CD4-positive, alpha-beta T cell treated with Interleukin-12 subunit alpha and Interleukin-12 subunit beta, for 1 hour (primary cell): ENCODE measurements around the gene UBE2D1.

Experiments
- DNase-seq: peaks from one replicate; pipeline ENCODE4 v3.0.0-alpha.2; 2020

UBE2D1 gene

DNA sequence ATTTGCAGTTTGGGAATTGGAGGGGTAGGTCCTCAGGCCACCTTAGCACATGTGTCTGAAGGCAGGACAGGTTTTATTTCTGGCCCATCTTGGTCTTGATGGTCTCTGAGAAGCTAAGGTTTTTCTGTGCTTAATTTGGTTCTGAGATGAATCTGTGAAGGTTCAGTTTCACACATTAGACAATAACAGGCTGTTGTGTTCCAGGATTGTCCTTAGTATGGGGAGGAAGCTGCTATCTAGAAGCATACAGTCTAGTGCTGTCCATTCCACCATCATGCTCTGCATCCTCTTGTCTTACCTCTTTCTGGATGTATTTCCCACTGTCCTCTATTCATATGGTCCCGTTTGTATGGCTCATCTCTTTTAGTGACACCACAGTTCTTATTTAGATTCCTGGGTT lies 7.1 kb downstream of the UBE2D1 start:
- DNase-seq = no peak

DNA sequence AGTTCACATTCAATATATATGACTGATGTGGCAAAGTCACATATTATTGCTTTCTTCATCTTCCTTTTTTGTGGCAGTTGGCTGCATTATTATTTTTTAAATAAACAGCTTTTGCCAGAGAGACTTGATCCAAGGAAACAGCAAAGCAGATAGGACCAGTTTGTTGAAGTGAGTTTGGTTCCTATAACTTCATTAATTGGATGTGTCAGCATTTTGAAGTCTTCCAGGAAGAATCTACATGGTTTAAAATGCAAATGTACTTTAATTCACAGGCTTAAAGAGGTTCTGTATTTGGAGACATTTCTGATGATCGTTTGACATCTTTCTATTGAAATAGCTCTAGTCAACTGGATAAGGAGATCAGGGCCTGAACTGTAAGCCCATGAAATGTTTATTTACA lies 13.2 kb downstream of the UBE2D1 start:
- DNase-seq = no peak

DNA sequence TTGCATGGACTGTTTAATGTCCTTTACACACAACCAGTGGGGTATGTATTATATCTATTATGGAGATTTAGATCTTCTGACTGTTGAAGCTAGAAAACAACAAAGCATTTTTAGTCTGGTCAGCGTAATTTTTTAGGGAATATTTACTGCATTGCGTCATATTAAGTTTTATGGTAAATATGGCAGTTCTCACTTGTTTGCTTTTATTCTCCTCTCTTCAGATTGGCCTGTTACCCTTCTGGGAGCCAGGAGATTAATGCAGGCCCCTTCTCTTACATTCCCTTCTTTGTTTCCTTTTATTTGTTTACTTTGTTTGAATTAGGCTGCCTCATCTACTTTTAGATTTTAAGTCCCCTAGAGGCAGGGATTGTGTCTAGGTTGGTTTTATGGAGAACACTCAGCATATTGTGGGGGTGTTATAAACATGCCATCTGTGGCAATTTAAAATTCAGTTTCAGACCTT lies 13.8 kb downstream of the UBE2D1 start:
- no peak for DNase-seq

DNA sequence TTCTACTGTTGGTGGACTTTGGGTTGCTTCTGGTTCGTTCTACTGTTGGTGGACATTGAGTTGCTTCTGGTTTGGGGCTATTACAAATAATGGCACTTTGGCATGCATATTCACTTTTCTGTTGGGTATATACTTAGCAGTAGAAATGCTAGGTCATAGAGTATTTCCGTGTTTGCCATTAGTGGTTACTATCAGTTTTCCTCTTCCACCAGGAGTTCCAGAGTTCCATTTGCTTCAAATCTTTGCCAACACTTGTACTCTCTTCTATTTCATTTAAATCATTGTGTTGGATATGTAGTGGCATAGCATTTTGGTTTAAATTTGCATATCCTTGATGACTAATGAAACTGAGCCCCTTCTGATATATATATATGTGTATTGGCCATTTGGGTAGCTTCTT lies 15.2 kb downstream of the UBE2D1 start:
- no peak for DNase-seq

DNA sequence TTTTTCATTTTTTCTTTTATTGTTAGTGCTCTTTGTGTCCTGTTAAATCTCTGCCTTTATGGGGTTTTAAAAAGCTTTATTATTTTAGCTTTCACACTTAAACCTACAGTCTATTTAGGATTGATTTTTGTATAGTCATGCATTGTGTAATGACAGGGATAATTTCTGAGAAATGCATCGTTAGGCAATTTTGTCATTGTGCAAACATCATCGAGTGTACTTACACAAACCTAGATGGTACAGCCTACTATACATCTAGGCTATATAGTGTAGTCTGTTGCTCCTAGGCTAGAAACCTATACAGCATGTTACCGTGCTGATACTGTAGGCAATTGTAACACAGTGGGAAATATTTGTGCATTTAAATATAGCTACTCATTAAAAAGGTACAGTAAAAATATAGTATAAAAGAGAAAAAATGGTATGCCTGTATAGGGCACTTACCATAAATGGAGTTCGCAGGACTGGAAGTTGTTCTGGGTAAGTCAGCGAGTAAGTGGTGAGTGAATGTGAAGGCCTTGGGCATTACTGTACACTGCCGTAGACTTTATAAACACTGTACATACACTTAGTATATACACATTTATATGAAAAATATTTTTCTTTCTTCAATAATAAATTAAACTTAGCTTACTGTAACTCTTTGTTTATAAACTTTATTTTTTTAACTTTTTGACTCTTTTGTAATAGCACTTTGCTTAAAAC lies 16.0 kb downstream of the UBE2D1 start:
- no peak for DNase-seq

GRCh38 chr10:58351616-58352578 lies 17.1 kb downstream of the UBE2D1 start:
- DNase-seq = no peak

DNA sequence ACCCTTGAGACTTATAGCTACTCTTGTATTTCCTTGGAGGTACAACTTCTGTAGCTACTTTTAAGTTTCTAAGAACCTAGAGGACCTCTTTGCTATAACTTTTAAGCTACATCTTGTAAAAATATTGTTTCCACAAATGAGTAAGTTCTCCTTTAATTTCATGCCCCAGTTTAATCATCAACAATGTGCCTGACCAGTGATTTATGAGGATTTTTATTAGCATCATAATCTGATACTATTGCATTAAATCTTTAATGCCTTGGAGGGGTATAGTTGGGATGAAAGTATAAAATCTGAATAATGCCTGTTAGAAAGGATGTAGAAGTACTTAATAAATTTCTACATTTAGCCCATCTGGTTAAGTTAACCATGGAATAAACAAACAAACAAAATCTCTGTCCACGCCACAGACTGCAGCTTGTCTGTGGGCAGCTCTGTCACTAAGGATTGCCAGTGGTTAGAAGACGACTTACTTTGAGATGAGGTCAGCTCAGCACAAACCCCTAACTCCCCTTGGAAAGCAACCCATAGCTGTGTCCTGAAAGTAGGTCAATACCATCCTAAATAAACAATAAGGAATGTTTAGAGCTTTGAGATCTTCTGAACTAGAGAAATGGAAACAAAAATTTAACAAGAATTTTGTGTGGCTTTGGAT lies 18.3 kb downstream of the UBE2D1 start:
- no peak for DNase-seq

DNA sequence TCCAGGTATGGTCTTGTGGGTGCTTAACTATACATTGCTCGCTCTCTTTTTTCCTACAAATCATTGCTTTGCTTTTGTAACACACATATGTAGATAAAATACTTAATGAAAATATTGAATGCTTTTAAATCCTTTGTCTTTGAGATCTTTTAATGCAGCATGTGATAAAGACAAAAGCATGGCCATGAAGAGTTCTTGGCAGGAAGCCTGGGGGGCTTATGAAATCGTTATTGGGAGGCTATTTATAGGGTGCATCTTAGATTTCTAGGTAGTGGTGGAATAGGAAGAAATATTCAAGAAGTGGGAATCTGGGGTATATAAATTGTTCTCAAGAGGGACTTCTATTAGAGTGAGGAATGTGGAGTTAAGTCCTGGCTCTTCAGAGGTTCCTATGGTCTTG lies 21.9 kb downstream of the UBE2D1 start:
- DNase-seq = no peak

GRCh38 chr10:58358314-58358933 lies 23.6 kb downstream of the UBE2D1 start:
- DNase-seq = no peak

- no peak for DNase-seq
Measured at GRCh38 chr10:58358947-58359346, 24.1 kb downstream of the UBE2D1 start.

DNA sequence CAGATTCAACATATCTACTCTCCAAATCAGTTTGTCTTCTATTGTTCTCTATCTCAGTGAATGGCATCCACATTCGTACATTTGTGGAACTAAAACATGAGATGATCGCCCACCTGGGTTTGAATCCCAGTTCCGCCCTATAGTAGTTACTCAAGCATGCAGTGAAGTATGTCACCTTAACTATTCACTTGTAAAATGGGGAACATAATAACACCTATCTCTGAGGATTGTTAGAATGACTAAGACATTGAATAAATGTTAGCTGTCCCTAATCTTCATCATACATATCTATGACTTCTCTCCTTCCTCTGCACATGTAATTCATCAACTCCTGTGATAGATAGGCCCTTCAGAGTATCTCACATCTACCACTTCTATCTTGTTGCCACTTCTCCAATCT lies 24.7 kb downstream of the UBE2D1 start:
- DNase-seq = no peak

GRCh38 chr10:58360412-58361004 lies 25.7 kb downstream of the UBE2D1 start:
- DNase-seq = no peak

DNA sequence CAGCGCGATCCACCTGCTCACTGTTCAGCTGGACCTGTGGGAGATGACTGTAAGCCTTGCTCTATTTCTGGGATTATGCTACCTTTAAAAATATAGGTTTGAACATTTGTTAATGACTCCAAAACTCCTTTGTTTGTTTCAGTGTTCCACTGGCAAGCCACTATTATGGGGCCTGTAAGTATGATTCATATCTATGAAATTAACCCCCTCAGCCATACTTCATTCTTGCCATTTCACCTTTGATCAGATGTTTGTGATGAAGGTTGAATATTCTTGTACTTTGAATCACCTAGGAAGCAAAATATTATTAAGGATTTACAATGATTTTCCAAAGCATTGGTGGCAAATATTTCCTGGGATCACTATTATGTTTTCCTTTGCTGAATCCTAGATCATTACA lies 26.5 kb downstream of the UBE2D1 start:
- DNase-seq = no peak

GRCh38 chr10:58362027-58362789 lies 27.4 kb downstream of the UBE2D1 start:
- DNase-seq = no peak

DNA sequence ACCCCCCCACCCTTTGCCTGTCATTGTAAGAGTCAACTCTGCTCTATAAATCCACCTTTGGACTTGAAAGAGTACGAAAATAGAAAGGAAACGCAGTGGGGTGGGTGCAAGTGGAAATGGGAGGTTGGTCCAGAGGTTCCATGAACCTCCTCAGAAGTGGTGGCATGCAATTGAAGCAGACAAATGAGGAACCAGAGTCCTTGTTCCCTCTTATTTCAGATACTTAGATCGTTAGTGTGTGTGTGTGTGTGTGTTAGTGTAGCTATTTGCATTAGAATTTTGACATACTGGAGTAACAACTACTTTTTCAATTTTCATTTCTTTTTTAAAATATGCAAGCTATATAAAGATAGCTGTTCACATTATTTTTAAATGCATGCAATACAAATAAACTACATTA lies 32.3 kb downstream of the UBE2D1 start:
- no peak for DNase-seq

- DNase-seq = no peak
Measured at GRCh38 chr10:58371473-58371872, 36.7 kb downstream of the UBE2D1 start.

DNA sequence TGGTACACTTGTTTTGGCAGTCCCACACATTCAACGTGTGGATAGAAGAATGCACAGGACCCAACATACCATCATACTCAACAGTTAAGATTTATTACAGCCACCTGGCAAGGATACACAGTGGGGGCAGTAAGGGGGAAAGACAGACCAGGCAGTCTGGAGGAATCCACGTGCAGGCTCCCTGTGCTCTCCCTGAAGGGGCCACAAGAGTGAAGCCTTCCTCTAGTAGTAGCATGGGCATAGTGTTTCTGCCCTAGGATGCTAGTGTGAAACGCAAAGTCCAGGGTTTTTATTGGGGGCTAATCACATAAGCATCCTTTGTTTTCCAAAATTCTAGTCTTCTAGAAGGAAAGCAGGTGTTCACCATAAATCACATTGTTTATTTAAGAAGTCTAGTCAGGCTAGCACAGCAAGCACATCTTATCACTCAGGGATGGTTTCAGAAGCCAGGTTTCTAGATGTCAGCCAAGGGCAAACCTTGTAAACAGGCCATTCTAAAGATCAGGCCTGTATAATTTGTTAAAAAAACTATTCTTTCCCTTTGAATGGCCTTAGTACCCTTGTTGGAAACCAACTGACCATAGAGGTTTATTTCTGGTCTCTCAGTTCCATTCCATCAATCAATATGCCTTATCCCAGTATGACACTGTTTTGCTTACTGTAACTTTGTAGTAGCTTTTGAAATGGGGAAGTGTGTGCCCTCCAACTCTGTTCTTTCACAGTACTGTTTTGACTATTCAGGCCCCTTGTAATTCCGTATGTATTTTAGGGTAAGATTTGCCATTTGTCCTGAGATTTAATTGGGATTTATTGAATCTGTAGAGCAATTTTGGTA lies 38.0 kb downstream of the UBE2D1 start:
- DNase-seq = no peak

- no peak for DNase-seq
Measured at GRCh38 chr10:58373442-58373827, 38.6 kb downstream of the UBE2D1 start.

- DNase-seq = no peak
Measured at GRCh38 chr10:58382489-58382995, 47.7 kb downstream of the UBE2D1 start.

DNA sequence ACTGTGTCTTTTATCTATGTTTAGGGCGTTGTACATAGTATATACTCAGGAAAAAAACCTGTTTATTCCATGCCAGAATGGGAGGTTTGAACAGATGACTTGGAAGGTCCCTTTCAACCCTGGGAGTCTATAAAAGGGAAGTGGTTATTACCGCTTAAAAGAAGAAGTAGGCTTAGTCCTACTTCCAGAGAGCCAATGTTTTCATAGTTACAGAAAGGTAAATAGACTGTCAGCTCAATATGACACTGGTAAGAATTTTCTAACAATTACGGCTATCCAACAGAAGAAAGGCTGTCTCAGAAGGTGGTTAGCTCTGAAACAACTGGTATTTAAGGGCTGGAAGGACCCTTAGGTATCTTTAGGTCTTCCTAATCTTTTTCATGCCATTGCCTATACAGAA lies 49.3 kb downstream of the UBE2D1 start:
- peak; percentile 44 for DNase-seq

- DNase-seq = no peak
Measured at GRCh38 chr10:58384544-58384998, 49.8 kb downstream of the UBE2D1 start.
